Breast epithelium (tissue), 3 donors: Measurements from ENCODE around the gene PLXNA2.

Source experiments
- POLR2A ChIP-seq: fragments of 450-650 bp; IDR thresholded peaks from one replicate; pipeline ENCODE4 v1.6.1; 2016; ENCODE audit warnings: antibody characterized with exemption, mild to moderate bottlenecking, moderate library complexity
- POLR2AphosphoS5 ChIP-seq, 3 donors: sonication (generic); formaldehyde crosslinking; IDR thresholded peaks; one replicate each; pipeline ENCODE4 v1.6.1; 2017; ENCODE audit warnings: antibody characterized with exemption in 3 of 3
- TF ChIP-seq, protein P1 (sequence below), 3 donors: fragments of 450-650 bp; IDR thresholded peaks; one replicate each; pipeline ENCODE4 v1.5.1; 2016 to 2017; ENCODE audit warnings: antibody characterized with exemption in 3 of 3, mild to moderate bottlenecking in 3 of 3, moderate library complexity in 3 of 3

DNA sequence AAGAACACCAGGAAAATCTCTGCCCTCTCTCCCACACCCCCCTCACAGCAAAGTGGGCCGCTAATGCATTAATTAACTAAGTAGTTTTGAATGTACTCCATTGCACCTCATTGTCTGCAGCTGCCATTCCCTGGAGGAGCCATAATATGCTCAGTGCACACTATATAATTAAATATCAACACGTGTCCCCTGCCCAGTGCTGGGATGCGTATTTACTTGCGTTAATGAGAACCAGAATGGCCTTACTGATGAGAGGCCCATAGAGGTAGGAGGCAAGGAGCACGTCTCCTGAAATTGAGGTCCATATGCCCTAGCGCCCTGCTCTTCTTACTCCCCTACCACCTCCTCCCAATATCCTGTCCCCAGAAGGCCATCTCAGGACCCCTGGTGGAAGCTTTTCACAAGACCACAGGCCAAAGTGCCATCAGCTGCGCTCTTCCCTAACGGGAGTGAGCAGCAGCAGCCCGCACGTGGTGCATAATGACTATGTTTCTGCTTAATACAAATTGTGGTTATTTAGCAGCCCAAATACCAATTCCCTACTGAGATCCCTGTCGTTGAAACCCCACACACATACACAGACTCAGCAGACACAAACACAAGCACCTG is 76.8 kb downstream of the PLXNA2 start:
- TF ChIP-seq, protein P1, sequence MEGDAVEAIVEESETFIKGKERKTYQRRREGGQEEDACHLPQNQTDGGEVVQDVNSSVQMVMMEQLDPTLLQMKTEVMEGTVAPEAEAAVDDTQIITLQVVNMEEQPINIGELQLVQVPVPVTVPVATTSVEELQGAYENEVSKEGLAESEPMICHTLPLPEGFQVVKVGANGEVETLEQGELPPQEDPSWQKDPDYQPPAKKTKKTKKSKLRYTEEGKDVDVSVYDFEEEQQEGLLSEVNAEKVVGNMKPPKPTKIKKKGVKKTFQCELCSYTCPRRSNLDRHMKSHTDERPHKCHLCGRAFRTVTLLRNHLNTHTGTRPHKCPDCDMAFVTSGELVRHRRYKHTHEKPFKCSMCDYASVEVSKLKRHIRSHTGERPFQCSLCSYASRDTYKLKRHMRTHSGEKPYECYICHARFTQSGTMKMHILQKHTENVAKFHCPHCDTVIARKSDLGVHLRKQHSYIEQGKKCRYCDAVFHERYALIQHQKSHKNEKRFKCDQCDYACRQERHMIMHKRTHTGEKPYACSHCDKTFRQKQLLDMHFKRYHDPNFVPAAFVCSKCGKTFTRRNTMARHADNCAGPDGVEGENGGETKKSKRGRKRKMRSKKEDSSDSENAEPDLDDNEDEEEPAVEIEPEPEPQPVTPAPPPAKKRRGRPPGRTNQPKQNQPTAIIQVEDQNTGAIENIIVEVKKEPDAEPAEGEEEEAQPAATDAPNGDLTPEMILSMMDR (IDR thresholded peaks at IDR 0.05) = no peak
- TF ChIP-seq POLR2AphosphoS5 (IDR thresholded peaks at IDR 0.05) = no peak
- TF ChIP-seq POLR2A = no peak
